HepG2 (cell line): ENCODE results near the gene TASOR2. TPM values are rescaled to one million over a fixed set of nuclear protein-coding genes. Genes with fewer than 3 reads are reported as not detected.

Experiments
- AGO1 ChIP-seq: fragments of 200-400 bp; formaldehyde crosslinking; IDR thresholded peaks from 2 replicates; pipeline ENCODE4 v1.6.1; 2017; ENCODE audit warnings: mild to moderate bottlenecking, low read depth, low read length, moderate library complexity; ENCODE audit not compliant: poor library complexity, severe bottlenecking
- CEBPB ChIP-seq: IDR thresholded peaks from 2 replicates; pipeline ENCODE4 v1.6.1; 2011; ENCODE audit warnings: low read depth, low read length, improper control_type of control experiment, borderline replicate concordance
- GABPA ChIP-seq, 2 experiments: IDR thresholded peaks; 2 replicates each; pipeline ENCODE4 v1.6.1; 2011 to 2016; ENCODE audit warnings: low read depth in 2 of 2, low read length in 1 of 2, missing biosample characterization in 1 of 2, missing genetic modification characterization in 1 of 2
- GMEB2 ChIP-seq: IDR thresholded peaks from 2 replicates; pipeline ENCODE4 v1.6.1; 2016; ENCODE audit warnings: missing biosample characterization, missing genetic modification reagents, low read depth
- KDM3A ChIP-seq: IDR thresholded peaks from 2 replicates; pipeline ENCODE4 v1.6.1; 2018; ENCODE audit warnings: low read depth, missing compliant biosample characterization
- PLRG1 ChIP-seq: fragments of 450-650 bp; conservative IDR thresholded peaks from 2 replicates; pipeline ENCODE4 v1.6.1; 2016
- RBM22 ChIP-seq: fragments of 200-400 bp; formaldehyde crosslinking; optimal IDR thresholded peaks from 2 replicates; pipeline ENCODE3; 2017; ENCODE audit warnings: mild to moderate bottlenecking, low read length, moderate library complexity
- RFX3 ChIP-seq: IDR thresholded peaks from 2 replicates; pipeline ENCODE4 v1.6.1; 2016; ENCODE audit warnings: missing biosample characterization, missing genetic modification reagents
- TFAP4 ChIP-seq: sonication (generic); IDR thresholded peaks from 2 replicates; pipeline ENCODE4 v1.6.1; 2016; ENCODE audit warnings: low read depth, borderline replicate concordance
- THYN1 ChIP-seq: sonication (generic); formaldehyde crosslinking; IDR thresholded peaks from 2 replicates; pipeline ENCODE4 v1.8.1; 2023; ENCODE audit warnings: low read depth, mild to moderate bottlenecking, moderate library complexity, missing genetic modification reagents, borderline replicate concordance
- ZBTB46 ChIP-seq: sonication (generic); formaldehyde crosslinking; IDR thresholded peaks from 2 replicates; pipeline ENCODE4 v1.4.0; 2020; ENCODE audit warnings: mild to moderate bottlenecking, missing genetic modification reagents, borderline replicate concordance
- ZNF18 ChIP-seq: sonication (generic); formaldehyde crosslinking; IDR thresholded peaks from 2 replicates; pipeline ENCODE4 v1.8.0; 2022; ENCODE audit warnings: mild to moderate bottlenecking, missing genetic modification reagents; ENCODE audit not compliant: insufficient replicate concordance
- ZNF260 ChIP-seq: sonication (generic); formaldehyde crosslinking; IDR thresholded peaks from 2 replicates; pipeline ENCODE4 v1.4.0; 2020; ENCODE audit warnings: missing genetic modification reagents, low read depth, mild to moderate bottlenecking, borderline replicate concordance
- ZNF275 ChIP-seq: sonication (generic); formaldehyde crosslinking; IDR thresholded peaks from 2 replicates; pipeline ENCODE4 v1.8.0; 2022; ENCODE audit warnings: missing genetic modification reagents, mild to moderate bottlenecking, inconsistent platforms, borderline replicate concordance
- ZNF512B ChIP-seq: sonication (generic); formaldehyde crosslinking; IDR thresholded peaks from 2 replicates; pipeline ENCODE4 v1.5.1; 2020; ENCODE audit warnings: missing genetic modification reagents, mild to moderate bottlenecking, borderline replicate concordance
- ZNF709 ChIP-seq: sonication (generic); formaldehyde crosslinking; IDR thresholded peaks from 2 replicates; pipeline ENCODE4 v1.5.0; 2020; ENCODE audit warnings: mild to moderate bottlenecking, missing genetic modification reagents
- ZNF816 ChIP-seq: sonication (generic); formaldehyde crosslinking; IDR thresholded peaks from 2 replicates; pipeline ENCODE4 v1.8.0; 2022; ENCODE audit warnings: missing genetic modification reagents, mild to moderate bottlenecking, borderline replicate concordance
- ZSCAN31 ChIP-seq: sonication (generic); formaldehyde crosslinking; IDR thresholded peaks from 2 replicates; pipeline ENCODE4 v1.5.0; 2020; ENCODE audit warnings: low read depth, mild to moderate bottlenecking, missing genetic modification reagents
- polyA plus RNA-seq, 8 experiments: library from polyadenylated mRNA; depleted of rRNA in 3 of 8; stranded (reverse) in 7 of 8; unstranded in 1 of 8; fragments of >200 nt; fragmentation: Illumina TruSeq in 4 of 8; extraction: Trizol in 4 of 8; gene quantifications; 2 replicates each; pipeline versions ENCODE4 v1.2.1 to v1.2.3, GENCODE V29; 2011 to 2016; ENCODE audit warnings: low read depth in 4 of 8, missing spikeins in 1 of 8, mixed read lengths in 1 of 8; ENCODE audit not compliant: insufficient read depth in 1 of 8
- total RNA-seq, 5 experiments: library from RNA; depleted of rRNA; stranded (reverse); fragments of >200 nt; fragmentation: Illumina TruSeq; extraction: Trizol; gene quantifications; 2 replicates each; pipeline ENCODE4 v1.2.3, GENCODE V29; 2016; ENCODE audit warnings: low read depth in 1 of 5

Gene TASOR2
- total and polyA plus RNA-seq, 2 of the 13 experiments (the other 11 are each of a cell fraction or from before 2014, with no cell fraction given): 24.2 to 55.3 TPM

GRCh38 chr10:5684318-5684970 is at the start of gene TASOR2 (continued):
- peak; percentile 65; the same call in 1 of the 2 replicates for TF ChIP-seq GMEB2
- peak; percentile 86 for TF ChIP-seq ZNF709
- no peak for TF ChIP-seq ZBTB46 (CRISPR knock-in tag)
- TF ChIP-seq GABPA (IDR thresholded peaks at IDR 0.05; ENCODE audit: low read depth, low read length): peak; percentile 63
- peak; percentile 92 for TF ChIP-seq GABPA (CRISPR knock-in tag; IDR thresholded peaks at IDR 0.05; ENCODE audit: low read depth)
- peak; percentile 77 for TF ChIP-seq ZNF18
- no peak for TF ChIP-seq CEBPB
- TF ChIP-seq KDM3A (CRISPR knock-in tag): peak; percentile 88; the same call in 1 of the 2 replicates
- peak; percentile 92; the same call in 1 of the 2 replicates for TF ChIP-seq ZNF275
- no peak for TF ChIP-seq AGO1
- TF ChIP-seq ZNF512B: no peak
- peak; percentile 83 for TF ChIP-seq ZSCAN31
- TF ChIP-seq ZNF260 (CRISPR knock-in tag): no peak
- no peak for TF ChIP-seq THYN1 (CRISPR knock-in tag)
- peak; percentile 58; the same call in 1 of the 2 replicates for TF ChIP-seq ZNF816 (CRISPR knock-in tag)
- TF ChIP-seq PLRG1: no peak
- no peak for TF ChIP-seq RBM22
- no peak for TF ChIP-seq RFX3 (CRISPR knock-in tag)
- TF ChIP-seq TFAP4: no peak; the same call in 1 of the 2 replicates
